ENCODE results near the gene TAF11L5.
"Not testable (repeated sequence)": the region's sequence is repeated elsewhere in the genome, so short reads cannot be mapped to it uniquely, and the experiment has no call there.

TAF11L5 gene

DNA sequence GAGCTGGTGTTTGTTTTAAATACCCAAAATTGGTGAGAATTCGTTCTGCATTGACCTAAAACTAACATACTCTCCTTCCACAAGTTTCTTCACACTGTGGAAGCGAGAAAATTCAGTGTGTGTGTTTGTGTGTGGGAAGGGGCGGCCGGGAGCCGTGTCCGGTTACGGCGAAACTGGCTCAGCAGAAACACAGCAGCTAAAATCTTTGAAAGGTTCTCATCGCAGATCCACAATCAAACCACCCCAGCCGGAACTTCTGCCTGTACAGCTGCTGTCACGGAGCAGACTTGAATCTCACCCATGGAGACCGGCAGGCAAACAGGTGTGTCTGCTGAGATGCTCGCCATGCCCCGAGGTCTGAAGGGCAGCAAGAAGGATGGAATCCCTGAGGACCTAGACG is at the start of gene TAF11L5:
Gene TAF11L5 (plus strand): TSS at position 301 of the 400 bp plus-strand sequence.
- not testable (repeated sequence) for H3K27ac Mint-ChIP-seq; H3K36me3 Mint-ChIP-seq (ENCODE audit: low read depth); H3K4me1 Mint-ChIP-seq; H3K4me3 Mint-ChIP-seq; H3K27me3 Mint-ChIP-seq (ENCODE audit: low read depth); H3K9me3 Mint-ChIP-seq

DNA sequence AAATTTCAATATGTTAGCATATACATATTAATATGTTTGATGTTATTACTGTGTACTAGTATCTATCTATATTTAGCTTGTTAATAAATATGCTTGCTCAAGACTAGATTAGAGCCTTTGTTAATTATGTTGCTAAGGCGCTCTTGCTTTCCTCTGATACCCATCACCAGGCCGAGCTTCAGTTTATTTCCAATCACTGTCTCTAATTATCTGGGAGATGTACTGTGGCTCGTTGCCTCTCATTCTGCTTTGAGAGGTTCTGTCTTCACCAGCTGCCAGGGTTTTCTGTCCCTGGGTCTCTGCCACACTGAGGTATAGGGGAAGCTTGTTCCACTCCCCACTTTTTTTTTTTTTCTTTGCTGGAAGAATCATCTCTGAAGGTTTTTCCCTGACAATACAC is 48.0 kb upstream of the TAF11L5 start:
- peaks cover 3% of the 10 kb centered on the region for H3K9me3 Mint-ChIP-seq

GRCh38 chr5:17477573-17478265 is 47.3 kb upstream of the TAF11L5 start:
- H3K4me1 Mint-ChIP-seq = no peaks in the 10 kb centered on the region
- H3K4me3 Mint-ChIP-seq = no peak overlapping the region
- TF ChIP-seq, protein P1, sequence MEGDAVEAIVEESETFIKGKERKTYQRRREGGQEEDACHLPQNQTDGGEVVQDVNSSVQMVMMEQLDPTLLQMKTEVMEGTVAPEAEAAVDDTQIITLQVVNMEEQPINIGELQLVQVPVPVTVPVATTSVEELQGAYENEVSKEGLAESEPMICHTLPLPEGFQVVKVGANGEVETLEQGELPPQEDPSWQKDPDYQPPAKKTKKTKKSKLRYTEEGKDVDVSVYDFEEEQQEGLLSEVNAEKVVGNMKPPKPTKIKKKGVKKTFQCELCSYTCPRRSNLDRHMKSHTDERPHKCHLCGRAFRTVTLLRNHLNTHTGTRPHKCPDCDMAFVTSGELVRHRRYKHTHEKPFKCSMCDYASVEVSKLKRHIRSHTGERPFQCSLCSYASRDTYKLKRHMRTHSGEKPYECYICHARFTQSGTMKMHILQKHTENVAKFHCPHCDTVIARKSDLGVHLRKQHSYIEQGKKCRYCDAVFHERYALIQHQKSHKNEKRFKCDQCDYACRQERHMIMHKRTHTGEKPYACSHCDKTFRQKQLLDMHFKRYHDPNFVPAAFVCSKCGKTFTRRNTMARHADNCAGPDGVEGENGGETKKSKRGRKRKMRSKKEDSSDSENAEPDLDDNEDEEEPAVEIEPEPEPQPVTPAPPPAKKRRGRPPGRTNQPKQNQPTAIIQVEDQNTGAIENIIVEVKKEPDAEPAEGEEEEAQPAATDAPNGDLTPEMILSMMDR (IDR thresholded peaks at IDR 0.05; ENCODE audit: unreplicated experiment in 3 of 3) = no peak
- H3K36me3 Mint-ChIP-seq (ENCODE audit: low read depth) = no peaks in the 10 kb centered on the region
- no peaks in the 10 kb centered on the region for H3K27me3 Mint-ChIP-seq (ENCODE audit: low read depth)
- peaks cover 3% of the 10 kb centered on the region for H3K9me3 Mint-ChIP-seq
- no peak overlapping the region for H3K27ac Mint-ChIP-seq

More for the DNA sequence above, 48.0 kb upstream of the TAF11L5 start:
- Mint-ChIP-seq H3K27ac (no peak overlapping the region), H3K4me3 (no peak overlapping the region), H3K36me3 (ENCODE audit: low read depth) (no peaks in the 10 kb centered on the region), H3K4me1 (no peaks in the 10 kb centered on the region), H3K27me3 (ENCODE audit: low read depth) (no peaks in the 10 kb centered on the region)
- TF ChIP-seq, protein P1 (IDR thresholded peaks at IDR 0.05; ENCODE audit: unreplicated experiment in 3 of 3) = no peak

- H3K4me3 Mint-ChIP-seq = no peak overlapping the region
- no peaks in the 10 kb centered on the region for H3K36me3 Mint-ChIP-seq (ENCODE audit: low read depth)
- TF ChIP-seq, protein P1 (IDR thresholded peaks at IDR 0.05; ENCODE audit: unreplicated experiment in 3 of 3) = no peak
- H3K9me3 Mint-ChIP-seq = no peaks in the 10 kb centered on the region
- peaks cover 11% of the 10 kb centered on the region for H3K27me3 Mint-ChIP-seq (ENCODE audit: low read depth)
- H3K27ac Mint-ChIP-seq = no peak overlapping the region
- no peaks in the 10 kb centered on the region for H3K4me1 Mint-ChIP-seq
Measured at GRCh38 chr5:17481378-17481777, 43.7 kb upstream of the TAF11L5 start.

GRCh38 chr5:17482790-17483189 is 42.2 kb upstream of the TAF11L5 start:
- H3K4me1 Mint-ChIP-seq = no peaks in the 10 kb centered on the region

DNA sequence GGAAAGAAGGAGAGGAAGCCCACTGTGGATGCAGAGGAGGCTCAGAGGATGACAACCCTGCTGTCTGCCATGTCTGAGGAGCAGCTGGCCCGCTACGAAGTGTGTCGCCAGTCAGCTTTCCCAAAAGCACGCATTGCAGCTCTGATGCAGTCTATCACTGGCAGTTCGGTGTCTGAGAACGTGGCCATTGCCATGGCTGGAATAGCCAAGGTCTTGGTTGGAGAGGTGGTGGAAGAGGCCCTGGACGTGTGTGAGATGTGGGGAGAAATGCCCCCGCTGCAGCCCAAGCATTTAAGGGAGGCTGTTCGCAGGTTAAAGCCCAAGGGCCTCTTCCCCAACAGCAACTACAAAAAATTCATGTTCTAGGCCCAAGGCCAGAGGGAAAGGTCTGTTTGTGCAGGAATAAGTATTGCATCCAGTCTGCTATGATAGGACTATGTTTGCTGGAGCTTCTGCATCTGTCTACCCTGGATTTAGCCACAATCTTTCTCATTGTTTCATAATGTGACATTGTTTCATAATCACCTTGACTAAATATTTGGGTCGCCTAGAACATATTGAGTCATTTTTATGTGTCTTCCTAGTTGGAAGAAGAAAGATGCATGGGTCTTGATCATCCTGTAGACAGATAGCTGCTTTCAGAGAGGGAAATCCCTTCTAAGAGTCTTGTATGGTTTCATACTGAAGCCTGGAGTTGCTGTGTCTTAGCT is 38.4 kb upstream of the TAF11L5 start:
- not testable (repeated sequence) for H3K4me1 Mint-ChIP-seq; H3K27ac Mint-ChIP-seq; H3K36me3 Mint-ChIP-seq (ENCODE audit: low read depth); H3K9me3 Mint-ChIP-seq; H3K4me3 Mint-ChIP-seq
- peaks cover 17% of the 10 kb centered on the region for H3K27me3 Mint-ChIP-seq (ENCODE audit: low read depth)

More at GRCh38 chr5:17482790-17483189, 42.2 kb upstream of the TAF11L5 start:
- Mint-ChIP-seq H3K4me3 (no peak overlapping the region), H3K27ac (no peak overlapping the region), H3K9me3 (no peaks in the 10 kb centered on the region), H3K27me3 (ENCODE audit: low read depth) (peaks cover 14% of the 10 kb centered on the region), H3K36me3 (ENCODE audit: low read depth) (no peaks in the 10 kb centered on the region)
- TF ChIP-seq, protein P1 (IDR thresholded peaks at IDR 0.05; ENCODE audit: unreplicated experiment in 3 of 3) = no peak

GRCh38 chr5:17487174-17487512 is 37.9 kb upstream of the TAF11L5 start:
- Mint-ChIP-seq H3K27ac (no peak overlapping the region), H3K36me3 (ENCODE audit: low read depth) (no peaks in the 10 kb centered on the region), H3K4me3 (no peak overlapping the region), H3K9me3 (no peaks in the 10 kb centered on the region), H3K4me1 (no peaks in the 10 kb centered on the region), H3K27me3 (ENCODE audit: low read depth) (peaks cover 17% of the 10 kb centered on the region)
- TF ChIP-seq, protein P1 (IDR thresholded peaks at IDR 0.05; ENCODE audit: unreplicated experiment in 3 of 3) = no peak

DNA sequence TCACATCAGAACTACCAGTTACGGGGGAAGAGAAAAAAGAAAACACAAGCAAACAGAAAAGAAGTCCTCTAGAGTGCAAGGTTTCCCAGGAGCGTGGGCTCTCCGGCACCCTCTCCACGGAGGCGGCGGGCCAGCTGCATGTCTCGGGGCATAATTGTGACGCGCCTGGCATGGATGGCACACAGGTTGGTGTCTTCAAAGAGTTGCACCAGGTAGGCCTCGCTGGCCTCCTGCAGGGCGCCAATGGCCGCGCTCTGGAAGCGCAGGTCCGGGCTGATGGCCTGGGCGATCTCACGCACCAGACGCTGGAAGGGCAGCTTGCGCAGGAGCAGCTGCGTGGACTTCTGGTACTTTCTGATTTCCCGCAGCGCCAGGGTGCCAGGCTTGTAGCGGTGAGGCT is 33.8 kb upstream of the TAF11L5 start:
- H3K36me3 Mint-ChIP-seq (ENCODE audit: low read depth); H3K27ac Mint-ChIP-seq; H3K4me1 Mint-ChIP-seq; H3K4me3 Mint-ChIP-seq; H3K27me3 Mint-ChIP-seq (ENCODE audit: low read depth); H3K9me3 Mint-ChIP-seq: not testable (repeated sequence)

Measured in nephron (organoid).